ENCODE results near the gene VPS35.
A peak's percentile ranks its signal among the peaks of the same experiment; 100 is the strongest.
"Not testable (repeated sequence)": the region's sequence is repeated elsewhere in the genome, so short reads cannot be mapped to it uniquely, and the experiment has no call there.

The VPS35 gene

DNA sequence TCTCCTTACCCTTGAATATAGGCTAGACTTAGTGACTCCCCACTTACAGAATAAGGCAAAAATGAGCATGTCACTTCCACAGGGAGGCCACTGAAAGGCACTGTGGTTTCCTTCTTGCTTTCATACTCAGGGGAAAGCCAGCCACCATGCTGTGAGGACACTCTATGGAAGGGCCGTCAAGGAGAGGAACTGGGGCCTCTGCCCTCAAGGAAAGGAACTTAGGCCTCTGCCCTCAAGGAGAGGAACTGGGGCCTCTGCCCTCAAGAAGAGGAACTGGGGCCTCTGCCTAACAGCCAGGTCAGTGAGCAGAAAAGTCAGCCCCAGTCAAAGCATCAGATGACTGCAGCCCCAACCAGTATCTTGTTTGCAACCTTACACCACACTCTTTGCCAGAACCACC, 30.1 kb downstream of the VPS35 start:
- DNase-seq (ENCODE audit: low read depth in 2 of 2): no peak

GRCh38 chr16:46651305-46651704, 37.7 kb downstream of the VPS35 start:
- DNase-seq (ENCODE audit: low read depth in 2 of 2): no peak

DNA sequence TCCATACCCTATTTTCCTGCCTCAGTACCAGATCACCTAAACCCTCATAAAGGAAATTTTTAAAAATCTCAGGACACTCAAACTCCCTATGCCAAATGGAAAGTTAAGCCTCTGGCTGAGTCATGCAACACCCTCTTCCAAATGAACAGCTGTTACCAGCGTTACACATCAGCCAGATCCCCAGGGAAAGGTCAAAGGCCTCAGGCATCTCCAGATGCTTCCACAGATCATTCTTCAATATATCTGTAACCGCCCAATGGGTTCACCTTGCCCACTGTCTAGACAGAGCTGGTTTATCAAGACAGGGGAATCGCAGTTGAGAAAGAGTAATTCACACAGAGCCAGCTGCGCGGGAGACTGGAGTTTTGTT, 38.7 kb downstream of the VPS35 start:
- no peak for DNase-seq (ENCODE audit: low read depth in 2 of 2)

DNA sequence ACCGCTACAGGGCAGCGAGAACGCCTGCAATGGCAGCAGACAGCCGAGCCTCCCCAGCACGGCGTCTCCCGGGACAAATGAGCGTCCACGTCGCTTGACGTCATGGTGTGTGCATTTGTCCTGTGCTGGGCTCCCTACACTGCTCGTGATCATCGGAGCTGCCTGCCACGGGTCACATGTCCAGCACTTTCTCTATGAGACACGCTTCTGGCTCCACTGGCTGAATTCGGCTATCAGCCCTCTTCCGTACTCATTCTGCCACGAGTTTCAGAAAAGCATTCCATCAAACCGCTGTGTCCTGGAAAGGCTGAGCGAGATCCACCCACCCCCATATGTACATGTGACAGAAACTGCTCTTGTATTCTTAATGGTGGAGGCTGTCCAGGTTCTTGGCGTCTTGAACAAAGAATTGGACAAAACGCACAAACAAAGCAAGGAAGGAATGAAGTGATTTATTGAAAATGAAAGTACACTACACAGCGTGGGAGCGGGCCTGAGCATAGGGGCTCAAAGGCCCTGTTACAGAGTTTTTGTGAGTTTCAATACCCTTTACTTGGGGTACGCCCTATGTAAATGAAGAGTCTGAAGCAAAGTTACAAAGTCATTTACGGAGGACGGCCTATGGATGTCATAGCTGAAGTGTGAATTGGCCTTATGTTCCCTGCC, 39.3 kb downstream of the VPS35 start:
- DNase-seq (ENCODE audit: low read depth in 2 of 2): no peak

DNA sequence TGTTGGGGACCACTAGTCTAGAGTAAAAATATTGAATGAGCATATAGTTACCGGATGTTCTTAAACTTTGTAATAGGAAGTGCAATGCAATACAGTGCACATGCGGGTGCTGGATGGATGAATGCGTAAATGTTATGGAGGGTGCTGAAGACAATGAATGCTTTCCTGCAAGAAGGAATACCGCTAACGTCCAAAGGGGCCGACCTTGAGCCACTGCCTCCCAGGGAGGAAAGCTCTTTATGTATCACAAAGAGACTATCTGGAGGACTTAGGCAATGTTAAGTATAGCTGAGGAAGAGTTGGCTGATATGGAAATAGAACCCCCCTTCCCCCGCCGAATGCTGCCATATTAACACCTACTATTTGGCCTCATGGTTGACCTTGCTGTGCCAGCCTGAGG, 40.3 kb downstream of the VPS35 start:
- DNase-seq (ENCODE audit: low read depth in 2 of 2): no peak

- DNase-seq (ENCODE audit: low read depth in 2 of 2): no peak
These were observed 49.7 kb downstream of the VPS35 start for GRCh38 chr16:46638947-46639925.

DNA sequence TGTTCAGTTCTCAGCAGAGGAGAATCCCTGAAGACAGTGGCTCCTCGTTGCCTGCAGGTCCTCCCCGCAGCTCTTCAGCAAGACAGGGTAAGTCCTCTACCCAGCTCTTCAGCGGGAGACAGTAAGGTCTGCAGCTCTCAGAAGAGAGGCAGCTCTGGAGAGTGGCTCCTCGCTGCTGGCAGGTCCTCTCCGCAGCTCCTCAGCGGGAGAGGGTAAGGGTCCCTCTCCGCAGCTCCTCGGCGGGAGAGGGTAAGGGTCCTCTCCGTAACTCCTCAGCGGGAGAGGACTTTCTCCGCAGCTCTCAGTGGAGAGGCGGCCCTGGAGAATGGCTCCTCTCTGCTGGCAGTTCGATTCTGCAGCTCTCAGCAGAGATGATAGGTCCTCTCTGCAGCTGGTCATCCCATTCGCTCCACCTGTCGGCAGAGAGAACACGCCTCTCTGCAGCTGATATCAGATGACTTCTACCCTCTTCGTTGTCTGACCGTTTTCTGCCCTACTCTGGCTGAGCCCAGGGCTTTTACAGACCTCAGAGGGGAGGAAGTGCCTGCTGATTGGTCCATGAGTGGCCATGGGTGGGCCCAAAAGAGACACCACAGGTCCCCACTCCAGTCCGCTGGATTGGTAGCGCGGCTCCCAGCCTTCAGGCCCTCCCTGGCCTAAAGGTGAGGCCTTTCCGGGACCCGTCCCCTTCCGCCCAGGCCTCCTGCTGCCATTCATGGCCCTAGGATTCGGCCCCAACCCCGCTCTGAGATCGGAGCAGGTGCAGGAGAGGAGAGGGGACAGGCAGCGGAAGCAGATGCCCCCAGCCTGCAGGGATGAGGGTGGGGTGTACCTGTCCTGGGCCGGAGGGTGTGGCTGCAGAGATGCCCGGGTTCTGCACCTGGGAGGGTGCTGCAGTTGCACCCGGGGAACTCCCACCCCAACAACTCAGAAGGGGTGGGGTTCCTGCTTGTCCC, 55.9 kb downstream of the VPS35 start:
- no peak for DNase-seq (ENCODE audit: low read depth in 2 of 2)

DNA sequence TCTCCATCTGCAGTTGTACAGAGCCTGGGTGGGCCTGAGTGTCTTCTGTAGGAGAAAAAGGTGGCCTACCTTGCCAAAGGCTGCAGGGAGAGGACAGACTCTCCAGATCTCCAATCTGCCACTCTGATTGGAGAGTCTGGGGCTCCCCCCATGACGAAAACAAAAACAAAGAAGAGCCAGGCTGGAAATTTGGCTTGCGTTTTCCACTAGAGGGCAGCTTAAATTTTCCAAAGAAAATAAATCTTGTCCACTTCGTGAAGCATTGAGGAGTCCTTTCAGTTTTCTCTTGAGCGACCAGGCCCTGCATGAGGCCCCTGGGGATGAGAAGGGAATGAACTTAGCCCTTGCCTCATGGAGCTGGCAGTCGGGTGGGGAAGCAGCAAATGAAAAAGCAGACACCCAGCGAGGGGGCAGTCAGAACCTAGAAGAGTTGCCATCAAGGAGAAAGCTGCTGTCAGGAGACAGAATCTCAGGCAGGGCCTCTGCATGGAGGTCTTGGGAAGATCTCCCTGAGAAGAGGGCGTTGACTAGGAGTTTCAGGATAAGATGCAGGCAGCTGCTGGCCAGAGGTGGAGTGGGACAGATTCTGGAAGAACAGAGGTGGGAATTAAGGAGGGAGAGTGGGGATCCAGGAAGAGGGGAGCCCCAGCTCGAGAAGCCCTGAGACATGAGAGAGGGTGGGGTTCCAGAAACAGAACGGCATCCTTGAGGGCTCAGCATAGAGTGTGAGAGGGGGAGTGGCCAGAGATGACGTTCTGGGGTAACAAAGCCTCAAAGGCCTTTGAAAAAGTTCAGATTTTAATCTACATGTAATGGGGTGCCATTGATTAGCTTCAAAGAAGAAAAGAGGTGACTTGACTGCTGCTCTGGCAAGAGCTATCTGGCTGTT, 59.4 kb downstream of the VPS35 start:
- DNase-seq (ENCODE audit: low read depth in 2 of 2): no peak

- DNase-seq (ENCODE audit: low read depth in 2 of 2): no peak
These were observed 61.2 kb downstream of the VPS35 start for GRCh38 chr16:46627746-46628145.

GRCh38 chr16:46626681-46627080, 62.3 kb downstream of the VPS35 start:
- DNase-seq (ENCODE audit: low read depth in 2 of 2): not testable (repeated sequence)

GRCh38 chr16:46624862-46625261, 64.1 kb downstream of the VPS35 start:
- not testable (repeated sequence) for DNase-seq (ENCODE audit: low read depth in 2 of 2)

GRCh38 chr16:46623707-46624106, 65.3 kb downstream of the VPS35 start:
- DNase-seq (ENCODE audit: low read depth in 2 of 2): not testable (repeated sequence)

DNA sequence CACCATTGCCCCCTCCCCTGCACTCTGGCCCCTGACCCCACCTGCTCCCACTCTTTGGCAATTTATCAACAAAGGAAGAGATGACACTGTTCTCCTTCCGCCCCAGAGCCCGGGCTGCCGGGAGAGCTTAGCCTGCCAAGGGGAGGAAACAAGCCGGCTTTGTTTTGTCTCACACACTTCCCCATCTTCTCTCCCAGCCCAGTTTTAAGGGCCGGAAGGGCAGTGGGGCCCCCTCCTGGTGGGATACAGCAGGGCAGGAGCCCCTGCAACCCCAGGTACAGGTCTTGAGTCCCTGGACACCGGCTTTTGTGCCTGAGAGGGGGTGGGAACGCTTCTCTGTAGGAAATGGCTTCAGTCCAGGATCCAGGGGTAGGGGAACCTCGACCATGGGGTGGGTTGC, 65.7 kb downstream of the VPS35 start:
- DNase-seq (ENCODE audit: low read depth in 2 of 2): not testable (repeated sequence)

DNA sequence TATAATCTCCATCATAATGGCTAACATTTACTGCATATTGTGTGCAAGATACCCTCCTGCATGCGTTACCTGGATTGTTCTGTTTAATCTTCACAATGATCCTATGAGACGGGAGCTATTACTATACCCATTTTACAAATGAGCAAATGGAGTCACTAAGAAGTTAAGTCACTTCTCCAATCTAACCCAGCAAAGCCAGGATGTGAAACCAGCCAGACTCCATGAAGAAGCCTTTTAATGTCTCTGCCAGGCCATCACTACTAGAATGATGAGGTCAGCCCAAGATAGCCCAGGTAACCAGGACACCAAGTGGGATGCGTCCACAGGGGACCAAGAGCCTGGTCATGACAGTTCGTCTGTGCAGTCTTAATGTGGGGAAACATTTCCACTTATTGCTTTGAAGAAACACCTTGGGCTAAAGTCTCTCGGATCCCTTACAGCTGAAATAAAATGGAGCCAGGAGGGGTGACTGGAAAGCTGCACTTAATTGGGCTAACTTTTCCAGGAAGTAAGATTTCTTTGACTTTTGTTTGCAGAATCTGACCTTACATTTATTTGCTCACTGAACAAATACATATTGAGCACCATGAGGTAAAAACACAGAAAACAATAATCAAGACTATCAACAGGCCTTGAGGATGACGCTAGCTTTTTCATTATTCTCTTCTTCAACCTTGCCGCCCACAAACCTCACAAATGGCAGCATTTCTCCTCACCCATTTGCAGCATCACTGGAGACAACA, 66.9 kb downstream of the VPS35 start:
- DNase-seq (ENCODE audit: low read depth in 2 of 2): no peak

DNA sequence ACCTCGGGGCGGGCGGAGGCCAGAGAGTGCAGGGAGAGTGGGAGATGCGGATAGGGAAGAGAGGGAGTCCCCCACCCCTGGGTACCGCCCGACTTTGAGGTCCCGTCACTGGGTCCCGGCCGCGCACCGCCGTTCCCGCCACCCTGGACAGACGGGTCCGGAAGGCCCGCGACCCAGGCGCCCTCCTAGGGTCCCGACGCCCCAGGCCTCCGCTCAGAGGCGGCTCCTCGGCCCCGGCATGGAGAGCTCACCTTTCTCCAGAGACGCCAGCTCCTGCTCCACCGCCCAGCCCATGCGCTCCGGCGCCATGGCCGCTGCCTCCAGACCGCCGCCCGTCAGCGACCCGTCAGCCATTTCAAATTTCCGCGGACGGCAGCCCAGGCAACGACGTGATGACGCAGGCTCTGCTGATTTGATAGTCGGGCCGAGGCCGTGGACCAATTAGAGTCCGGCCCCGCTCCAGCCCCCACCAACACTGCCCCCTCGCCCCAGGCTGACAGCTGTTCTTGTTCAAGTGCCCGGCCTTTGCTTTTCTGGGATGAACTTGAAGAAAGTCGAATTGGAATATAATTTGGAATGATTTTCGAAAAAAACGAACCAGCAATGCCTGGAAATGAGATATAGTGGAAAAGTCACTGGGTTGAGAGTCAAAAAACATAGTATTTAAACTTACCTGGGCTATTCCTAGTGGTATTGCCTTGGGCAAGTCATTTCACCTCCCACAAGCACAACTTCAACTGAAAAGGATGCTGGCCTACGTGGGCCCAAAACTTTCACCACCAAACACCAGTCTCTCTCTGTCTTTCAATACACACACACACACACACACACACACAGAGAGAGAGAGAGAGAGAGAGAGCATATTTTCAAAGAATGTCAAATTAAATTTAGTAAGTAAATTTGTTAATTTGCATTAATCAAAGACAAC, 67.7 kb downstream of the VPS35 start, which contains the start of gene SHCBP1:
TSS of gene SHCBP1 (minus strand) at position 374 of the 928 bp plus-strand sequence. CDS start at position 354, 20 bp downstream.
- peak; percentile 14 to 18 for DNase-seq (ENCODE audit: low read depth in 2 of 2)

DNA sequence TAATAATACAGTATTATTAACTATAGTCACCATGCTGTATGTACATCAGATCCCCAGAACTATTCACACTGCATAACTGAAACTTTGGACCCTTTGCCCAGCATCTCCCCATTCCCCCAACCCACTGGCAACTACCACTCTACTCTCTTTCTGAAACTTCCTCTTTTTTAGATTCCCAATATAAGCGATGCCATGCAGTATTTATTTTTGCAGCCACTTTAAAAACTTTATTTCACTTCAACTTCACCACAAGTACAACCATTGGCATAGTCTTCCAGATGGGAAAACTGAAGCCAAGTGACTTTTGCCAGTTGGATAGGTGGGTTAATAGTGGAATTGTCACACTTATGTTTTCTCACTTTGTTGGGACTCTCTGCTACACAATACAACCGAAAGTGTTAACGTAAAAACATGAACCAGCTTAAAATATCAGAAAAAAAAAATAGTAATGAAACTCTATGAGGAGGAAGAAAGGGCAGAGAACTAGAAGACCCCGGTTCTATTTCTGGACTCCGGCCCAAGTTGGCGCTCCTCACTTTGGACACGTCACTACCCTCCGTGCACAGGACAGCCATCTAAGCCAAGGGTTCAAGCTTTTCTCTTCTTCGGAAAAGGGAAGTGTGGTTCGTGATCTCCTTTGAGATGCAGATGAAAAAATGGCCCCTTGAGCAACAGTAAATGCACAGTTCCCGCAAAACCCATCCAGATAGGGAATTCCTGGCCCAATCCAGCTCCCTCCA, 68.5 kb downstream of the VPS35 start:
- DNase-seq (ENCODE audit: low read depth in 2 of 2): no peak

- no peak for DNase-seq (ENCODE audit: low read depth in 2 of 2)
These were observed 70.5 kb downstream of the VPS35 start for GRCh38 chr16:46618516-46618915.

DNA sequence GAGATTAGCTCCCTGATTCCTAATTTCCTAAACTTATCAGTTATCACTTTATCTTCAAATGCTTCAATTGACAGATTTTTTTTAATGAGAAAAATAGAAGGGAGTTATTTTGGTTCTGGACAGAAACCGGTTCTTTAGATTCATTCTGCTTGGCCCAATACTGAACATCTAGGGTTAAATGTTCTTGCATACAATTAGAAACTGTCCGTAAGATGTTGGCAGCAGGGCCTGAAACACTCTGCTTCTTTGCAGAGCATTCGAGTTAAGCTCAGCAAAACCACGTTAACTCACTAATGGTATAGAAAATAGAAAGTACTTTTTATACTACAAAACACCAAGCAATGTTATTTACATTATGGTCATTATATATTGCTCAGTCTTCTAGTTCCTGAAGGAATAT, 75.0 kb downstream of the VPS35 start:
- no peak for DNase-seq (ENCODE audit: low read depth in 2 of 2)

Measured in stimulated activated CD8-positive, alpha-beta memory T cell treated with anti-CD3 and anti-CD28 coated beads, Interleukin-15, amount 100 ng/mL, for 4 hours (primary cell).